ENCODE results near the gene IGSF21. TPM values are rescaled to one million over a fixed set of nuclear protein-coding genes. Genes with fewer than 3 reads are reported as not detected.
"Not testable (repeated sequence)": the region's sequence is repeated elsewhere in the genome, so short reads cannot be mapped to it uniquely, and the experiment has no call there.

Gene IGSF21
- total RNA-seq, 1 donor = not detected

- H3K9me3 ChIP-seq (ENCODE audit: low read depth, low read length) = peaks cover 4% of the 10 kb centered on the region
- no peaks in the 10 kb centered on the region for H3K79me2 ChIP-seq (ENCODE audit: insufficient read depth, low read length)
- no peak overlapping the region for H3K4me2 ChIP-seq (ENCODE audit: insufficient read depth, low read length)
- TF ChIP-seq, protein P1, sequence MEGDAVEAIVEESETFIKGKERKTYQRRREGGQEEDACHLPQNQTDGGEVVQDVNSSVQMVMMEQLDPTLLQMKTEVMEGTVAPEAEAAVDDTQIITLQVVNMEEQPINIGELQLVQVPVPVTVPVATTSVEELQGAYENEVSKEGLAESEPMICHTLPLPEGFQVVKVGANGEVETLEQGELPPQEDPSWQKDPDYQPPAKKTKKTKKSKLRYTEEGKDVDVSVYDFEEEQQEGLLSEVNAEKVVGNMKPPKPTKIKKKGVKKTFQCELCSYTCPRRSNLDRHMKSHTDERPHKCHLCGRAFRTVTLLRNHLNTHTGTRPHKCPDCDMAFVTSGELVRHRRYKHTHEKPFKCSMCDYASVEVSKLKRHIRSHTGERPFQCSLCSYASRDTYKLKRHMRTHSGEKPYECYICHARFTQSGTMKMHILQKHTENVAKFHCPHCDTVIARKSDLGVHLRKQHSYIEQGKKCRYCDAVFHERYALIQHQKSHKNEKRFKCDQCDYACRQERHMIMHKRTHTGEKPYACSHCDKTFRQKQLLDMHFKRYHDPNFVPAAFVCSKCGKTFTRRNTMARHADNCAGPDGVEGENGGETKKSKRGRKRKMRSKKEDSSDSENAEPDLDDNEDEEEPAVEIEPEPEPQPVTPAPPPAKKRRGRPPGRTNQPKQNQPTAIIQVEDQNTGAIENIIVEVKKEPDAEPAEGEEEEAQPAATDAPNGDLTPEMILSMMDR (IDR thresholded peaks at IDR 0.05; ENCODE audit: extremely low read depth, low read depth, low read length) = no peak
- H3K36me3 ChIP-seq (ENCODE audit: insufficient read depth, low read length) = no peaks in the 10 kb centered on the region
- no peaks in the 10 kb centered on the region for H3K27me3 ChIP-seq (ENCODE audit: insufficient read depth, low read length)
- H4K20me1 ChIP-seq (ENCODE audit: insufficient read depth, low read length) = no peaks in the 10 kb centered on the region
- H2AFZ ChIP-seq (ENCODE audit: low read length) = no peak overlapping the region
- H3K4me1 ChIP-seq (ENCODE audit: insufficient read depth, low read length) = no peaks in the 10 kb centered on the region
- H3K27ac ChIP-seq (ENCODE audit: low read depth, low read length) = no peak overlapping the region
- H3K4me3 ChIP-seq (ENCODE audit: insufficient read depth, low read length) = no peak overlapping the region
- no peak for DNase-seq (ENCODE audit: insufficient read length, low spot score, missing footprints)
These were observed 306.7 kb downstream of the IGSF21 start for GRCh38 chr1:18414321-18414720.

DNA sequence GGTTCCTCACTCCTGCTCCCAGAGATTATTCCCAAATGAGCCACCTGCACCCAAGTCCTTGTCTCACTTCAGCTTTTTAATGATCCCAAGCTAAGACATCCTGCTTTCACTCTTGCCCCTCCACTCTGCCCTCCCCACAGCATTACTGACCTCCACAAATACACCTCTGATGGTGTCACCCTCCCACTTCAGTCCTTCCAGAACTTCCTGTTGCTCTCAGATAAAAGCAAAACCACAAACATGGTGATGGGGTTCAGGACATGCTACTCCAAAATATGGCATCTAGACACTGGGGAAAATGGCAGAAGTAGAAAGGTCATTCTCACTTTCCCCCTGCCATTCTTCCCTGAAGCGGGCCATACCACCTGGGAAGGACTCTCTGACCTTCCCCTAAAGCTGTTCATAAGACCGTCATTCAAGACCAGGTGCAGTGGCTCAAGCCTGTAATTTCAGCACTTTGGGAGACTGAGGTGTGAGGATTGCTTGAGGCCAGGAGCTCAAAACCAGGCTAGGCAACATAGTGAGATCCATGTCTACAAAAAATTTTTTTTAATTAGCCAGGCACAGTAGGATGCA, 307.4 kb downstream of the IGSF21 start:
- Histone ChIP-seq H3K36me3 (ENCODE audit: insufficient read depth, low read length) (no peaks in the 10 kb centered on the region), H3K9me3 (ENCODE audit: low read depth, low read length) (peaks cover 4% of the 10 kb centered on the region), H3K4me3 (ENCODE audit: insufficient read depth, low read length) (no peak overlapping the region), H3K4me1 (ENCODE audit: insufficient read depth, low read length) (no peaks in the 10 kb centered on the region), H3K4me2 (ENCODE audit: insufficient read depth, low read length) (no peak overlapping the region), H3K79me2 (ENCODE audit: insufficient read depth, low read length) (no peaks in the 10 kb centered on the region), H3K27me3 (ENCODE audit: insufficient read depth, low read length) (no peaks in the 10 kb centered on the region), H2AFZ (ENCODE audit: low read length) (no peak overlapping the region), H3K27ac (ENCODE audit: low read depth, low read length) (no peak overlapping the region), H4K20me1 (ENCODE audit: insufficient read depth, low read length) (no peaks in the 10 kb centered on the region)
- no peak for DNase-seq (ENCODE audit: insufficient read length, low spot score, missing footprints)
- TF ChIP-seq, protein P1 (IDR thresholded peaks at IDR 0.05; ENCODE audit: extremely low read depth, low read depth, low read length) = no peak

- DNase-seq (ENCODE audit: insufficient read length, low spot score, missing footprints) = no peak
- Histone ChIP-seq H3K79me2 (ENCODE audit: insufficient read depth, low read length) (no peaks in the 10 kb centered on the region), H4K20me1 (ENCODE audit: insufficient read depth, low read length) (no peaks in the 10 kb centered on the region), H2AFZ (ENCODE audit: low read length) (no peak overlapping the region), H3K27me3 (ENCODE audit: insufficient read depth, low read length) (no peaks in the 10 kb centered on the region), H3K27ac (ENCODE audit: low read depth, low read length) (no peak overlapping the region), H3K4me3 (ENCODE audit: insufficient read depth, low read length) (no peak overlapping the region), H3K4me2 (ENCODE audit: insufficient read depth, low read length) (no peak overlapping the region), H3K9me3 (ENCODE audit: low read depth, low read length) (peaks cover 4% of the 10 kb centered on the region), H3K36me3 (ENCODE audit: insufficient read depth, low read length) (no peaks in the 10 kb centered on the region), H3K4me1 (ENCODE audit: insufficient read depth, low read length) (no peaks in the 10 kb centered on the region)
- TF ChIP-seq, protein P1 (IDR thresholded peaks at IDR 0.05; ENCODE audit: extremely low read depth, low read depth, low read length) = no peak
These were observed 307.9 kb downstream of the IGSF21 start for GRCh38 chr1:18415448-18416027.

GRCh38 chr1:18416126-18416525, 308.5 kb downstream of the IGSF21 start:
- not testable (repeated sequence) for H3K4me3 ChIP-seq (ENCODE audit: insufficient read depth, low read length); H3K4me1 ChIP-seq (ENCODE audit: insufficient read depth, low read length); DNase-seq (ENCODE audit: insufficient read length, low spot score, missing footprints); H3K79me2 ChIP-seq (ENCODE audit: insufficient read depth, low read length); H3K27ac ChIP-seq (ENCODE audit: low read depth, low read length); H3K27me3 ChIP-seq (ENCODE audit: insufficient read depth, low read length); H3K9me3 ChIP-seq (ENCODE audit: low read depth, low read length); H3K36me3 ChIP-seq (ENCODE audit: insufficient read depth, low read length); H4K20me1 ChIP-seq (ENCODE audit: insufficient read depth, low read length); H3K4me2 ChIP-seq (ENCODE audit: insufficient read depth, low read length); H2AFZ ChIP-seq (ENCODE audit: low read length)
